Lung microvascular endothelial cell (primary cell): Measurements from ENCODE around the gene TSEN34. TPM values are rescaled to one million over a fixed set of nuclear protein-coding genes. Genes with fewer than 3 reads are reported as not detected.
"Not testable (repeated sequence)": the region's sequence is repeated elsewhere in the genome, so short reads cannot be mapped to it uniquely, and the experiment has no call there.

ENCODE experiments used
- DNase-seq, 2 donors: peaks; one replicate each; pipeline versions ENCODE4 v3.0.0 to v3.0.0-alpha.2; 2010; ENCODE audit warnings: low read depth in 2 of 2
- total RNA-seq: library from RNA; depleted of rRNA; stranded (reverse); fragments of >200 nt; gene quantifications from 2 replicates; pipeline ENCODE4 v1.2.1, GENCODE V29; 2014

Gene TSEN34
- total RNA-seq, 1 donor from 2014 or later = 35.1 TPM

DNA sequence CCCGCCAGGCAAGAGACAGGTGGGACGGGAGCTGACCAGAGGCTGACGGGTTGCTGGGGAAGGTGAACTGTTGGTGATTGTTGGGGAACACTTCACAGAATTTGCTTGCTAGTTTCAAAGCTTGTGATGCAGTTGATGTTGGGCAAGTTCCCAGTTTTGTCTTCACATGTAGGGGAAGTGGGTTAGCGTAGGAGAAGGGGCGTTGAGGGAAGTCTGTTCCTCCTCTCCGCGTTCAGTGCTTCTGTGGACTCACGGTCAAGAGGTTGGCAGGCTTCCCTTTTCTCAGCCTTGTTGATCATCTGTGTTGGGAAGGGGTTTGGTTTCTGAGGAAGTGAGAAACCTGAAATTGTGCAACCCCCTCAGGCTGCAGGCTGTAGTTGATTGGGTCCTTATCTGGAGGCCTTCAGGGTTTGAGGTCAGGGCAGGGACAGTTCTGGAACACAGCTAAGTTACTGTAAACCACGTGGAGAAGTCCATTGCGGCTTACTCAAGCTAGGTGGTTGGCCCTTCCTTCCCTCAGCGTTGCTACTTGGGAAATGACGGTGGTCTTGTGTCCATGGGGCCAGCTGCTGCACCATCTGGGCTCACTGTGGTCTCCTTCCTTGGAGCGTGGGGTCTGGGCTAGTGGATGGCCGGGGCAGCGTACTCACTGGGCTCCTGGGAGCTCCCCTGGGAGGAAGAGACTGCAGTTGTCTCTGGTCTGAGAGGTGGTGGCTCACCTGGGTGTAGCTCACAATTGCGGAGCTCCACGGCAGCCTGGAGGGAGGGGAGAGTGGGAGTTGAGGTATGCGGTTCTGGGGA lies 17.1 kb downstream of the TSEN34 start:
- peak; percentile 31 to 44 for DNase-seq

DNA sequence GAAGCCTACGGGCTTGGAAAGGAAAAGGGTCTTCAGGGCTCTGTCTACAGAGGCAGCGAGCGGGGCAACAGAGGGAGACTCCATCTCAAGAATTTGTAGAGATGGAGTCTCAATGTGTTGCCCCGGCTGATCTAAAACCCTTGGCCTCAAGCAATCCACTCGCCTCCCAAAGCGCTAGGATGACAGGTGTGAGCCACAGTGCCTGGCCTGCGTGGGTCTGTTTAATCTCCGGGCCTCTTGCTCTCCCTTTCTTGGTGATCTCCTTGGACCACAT lies 17.6 kb downstream of the TSEN34 start:
- no peak for DNase-seq

DNA sequence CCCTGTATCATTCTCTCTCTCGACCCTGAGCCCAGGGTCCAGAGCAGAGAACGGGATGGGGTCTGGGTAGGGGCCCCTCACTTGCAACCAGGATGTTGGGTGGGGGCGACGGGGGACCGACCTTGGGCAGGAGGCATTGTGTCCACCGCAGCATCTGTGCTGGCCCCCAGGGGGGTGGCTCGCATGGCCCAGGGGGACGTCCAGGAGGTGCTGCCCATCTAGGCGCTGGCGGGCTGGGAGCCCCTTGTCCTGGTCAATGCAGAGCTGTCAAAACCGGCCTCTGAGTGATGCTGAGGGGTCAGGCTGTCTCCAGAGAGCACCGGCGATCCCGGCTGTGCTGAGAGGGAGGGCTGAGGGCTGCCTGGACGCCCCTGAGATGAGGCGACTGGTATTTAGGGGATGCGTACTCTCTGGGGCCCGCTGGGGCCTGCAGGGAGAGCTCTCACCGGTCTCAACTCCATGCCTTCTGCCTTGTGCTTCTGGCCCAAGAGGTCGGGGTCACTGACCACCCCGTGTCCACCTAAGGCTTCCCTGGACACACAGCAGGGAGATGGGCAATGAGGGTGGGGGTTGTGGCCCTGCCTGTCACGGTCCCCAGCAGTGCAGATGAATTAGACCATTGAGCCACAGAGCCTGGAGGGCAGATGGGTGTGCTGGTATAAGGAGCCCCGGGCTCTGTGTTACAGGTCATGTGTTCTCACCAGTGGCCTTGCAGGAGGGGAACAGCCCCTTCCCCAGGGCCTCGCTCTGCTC lies 18.1 kb downstream of the TSEN34 start:
- no peak for DNase-seq

DNA sequence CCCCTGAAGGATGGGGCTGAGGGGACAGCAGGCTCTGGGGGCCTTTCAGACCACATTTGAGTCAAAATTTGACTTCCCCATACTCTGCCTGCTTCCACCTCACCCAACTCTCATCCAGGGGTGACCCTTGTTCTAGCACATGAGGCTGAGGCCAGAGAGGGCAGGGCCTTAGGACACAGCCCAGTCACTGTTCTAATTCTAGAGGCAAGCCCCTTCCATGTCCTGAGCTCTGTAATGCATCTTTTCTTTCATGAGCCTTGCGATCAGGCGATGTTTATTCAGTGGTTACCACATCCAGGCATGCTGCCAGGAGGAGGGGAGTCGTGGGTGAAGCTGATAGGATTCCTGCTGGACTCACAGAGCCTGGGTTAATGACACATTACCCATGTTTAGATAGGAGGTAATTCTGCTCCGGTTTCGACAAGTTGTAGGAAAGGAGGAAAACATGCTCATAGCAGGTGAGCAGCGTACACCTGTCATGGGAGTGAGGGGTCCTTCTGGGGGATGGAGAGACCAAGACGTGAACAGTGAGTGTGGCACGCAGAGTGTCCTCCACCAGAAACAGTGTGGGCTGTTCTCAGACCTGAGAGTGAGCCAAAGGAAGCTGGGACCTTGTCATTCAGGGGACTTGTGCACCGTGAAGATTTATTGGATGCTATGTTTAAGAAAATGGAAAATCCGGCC lies 18.8 kb downstream of the TSEN34 start:
- peak; percentile 76 to 95 for DNase-seq

DNA sequence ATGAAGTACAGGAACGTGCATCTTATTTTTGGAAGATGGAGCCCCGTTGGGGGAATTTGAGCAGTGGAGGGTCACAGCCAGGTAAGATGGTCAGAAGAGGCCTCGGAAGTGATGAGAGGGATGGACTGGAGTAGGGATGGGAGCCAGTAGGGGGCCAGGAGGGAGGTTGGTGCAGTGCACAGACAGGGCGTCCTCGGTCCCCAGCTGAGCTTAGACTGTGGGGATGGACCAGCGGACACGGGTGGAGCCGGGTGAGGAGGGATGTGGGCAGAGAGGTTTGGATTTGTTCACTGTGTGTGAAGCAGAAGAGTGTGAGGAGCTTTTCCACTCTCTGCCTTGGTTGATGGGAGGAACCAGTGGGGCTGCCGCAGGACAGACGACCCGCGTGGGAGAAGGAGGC lies 20.1 kb downstream of the TSEN34 start:
- DNase-seq = no peak

DNA sequence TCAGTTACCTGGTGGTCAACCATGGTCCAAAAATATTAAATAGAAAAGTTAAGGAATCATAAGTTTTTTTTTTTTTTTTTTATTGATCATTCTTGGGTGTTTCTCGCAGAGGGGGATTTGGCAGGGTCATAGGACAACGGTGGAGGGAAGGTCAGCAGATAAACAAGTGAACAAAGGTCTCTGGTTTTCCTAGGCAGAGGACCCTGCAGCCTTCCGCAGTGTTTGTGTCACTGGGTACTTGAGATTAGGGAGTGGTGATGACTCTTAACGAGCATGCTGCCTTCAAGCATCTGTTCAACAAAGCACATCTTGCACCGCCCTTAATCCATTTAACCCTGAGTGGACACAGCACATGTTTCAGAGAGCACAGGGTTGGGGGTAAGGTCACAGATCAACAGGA lies 23.1 kb downstream of the TSEN34 start:
- not testable (repeated sequence) for DNase-seq

DNA sequence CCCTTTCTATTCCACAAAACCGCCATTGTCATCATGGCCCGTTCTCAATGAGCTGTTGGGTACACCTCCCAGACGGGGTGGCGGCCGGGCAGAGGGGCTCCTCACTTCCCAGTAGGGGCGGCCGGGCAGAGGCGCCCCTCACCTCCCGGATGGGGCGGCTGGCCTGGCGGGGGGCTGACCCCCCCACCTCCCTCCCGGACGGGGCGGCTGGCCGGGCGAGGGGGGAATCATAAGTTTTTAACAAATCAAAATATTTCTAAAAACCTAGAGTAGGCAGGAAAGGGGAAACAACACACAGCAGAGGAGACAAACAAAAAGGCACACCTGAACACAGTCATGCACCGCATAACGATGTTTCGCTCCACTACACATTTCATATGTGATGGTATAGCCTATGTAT lies 23.6 kb downstream of the TSEN34 start:
- not testable (repeated sequence) for DNase-seq

DNA sequence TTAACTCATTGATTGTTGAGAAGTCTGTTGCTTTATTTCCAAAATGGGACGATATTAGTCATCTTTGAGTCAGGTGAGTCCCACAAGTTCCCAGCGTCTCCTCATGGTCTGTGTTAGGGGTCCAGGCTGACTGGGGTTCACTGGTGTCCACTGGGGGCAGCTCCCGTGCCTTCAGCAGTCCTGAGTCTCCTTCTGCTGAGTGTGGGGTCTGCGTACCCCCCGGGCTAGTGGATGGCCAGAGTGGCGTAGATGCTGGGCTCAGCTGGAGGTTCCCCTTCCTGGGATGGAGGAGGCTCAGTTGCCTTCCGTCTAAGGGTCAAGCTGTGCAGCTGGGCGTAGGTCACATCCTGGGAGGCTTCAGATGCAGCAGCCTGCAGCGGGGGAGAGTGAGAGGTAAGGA lies 25.8 kb downstream of the TSEN34 start:
- no peak for DNase-seq

DNA sequence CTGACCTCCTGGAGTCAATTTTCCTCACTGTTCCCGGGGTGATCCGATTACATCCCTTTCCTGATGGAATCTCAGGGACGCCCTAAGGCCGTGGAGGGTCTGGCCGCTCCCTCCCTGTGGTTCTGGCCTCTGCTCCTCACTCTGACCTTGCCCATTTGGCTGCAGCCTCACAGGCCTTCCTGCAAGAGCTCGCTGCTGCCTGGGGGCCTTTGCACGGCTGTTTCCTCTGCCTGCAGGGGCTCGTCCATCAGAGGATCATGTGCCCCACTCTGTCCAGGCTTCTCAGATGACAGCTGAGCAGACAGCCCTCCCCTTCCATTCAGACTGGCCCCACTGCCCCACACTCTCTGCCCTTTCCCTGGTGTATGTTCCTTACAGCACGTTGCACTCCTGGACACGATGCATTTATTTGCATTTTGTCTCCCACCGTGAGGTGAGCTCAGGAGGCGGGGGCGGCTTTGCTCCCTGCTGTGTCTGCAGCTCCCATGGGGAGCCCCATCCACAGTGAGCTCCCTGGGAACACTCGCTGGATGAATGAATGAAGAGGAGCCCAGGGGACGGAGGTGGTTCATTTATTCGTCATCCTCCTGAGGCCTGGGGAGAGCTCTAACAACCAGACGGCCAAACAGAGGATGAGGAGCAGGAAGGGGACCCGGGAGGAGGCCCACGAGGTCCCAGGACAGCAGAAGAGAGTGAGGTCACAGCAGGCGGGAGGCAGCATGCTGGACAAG lies 26.6 kb downstream of the TSEN34 start:
- DNase-seq = not testable (repeated sequence)

DNA sequence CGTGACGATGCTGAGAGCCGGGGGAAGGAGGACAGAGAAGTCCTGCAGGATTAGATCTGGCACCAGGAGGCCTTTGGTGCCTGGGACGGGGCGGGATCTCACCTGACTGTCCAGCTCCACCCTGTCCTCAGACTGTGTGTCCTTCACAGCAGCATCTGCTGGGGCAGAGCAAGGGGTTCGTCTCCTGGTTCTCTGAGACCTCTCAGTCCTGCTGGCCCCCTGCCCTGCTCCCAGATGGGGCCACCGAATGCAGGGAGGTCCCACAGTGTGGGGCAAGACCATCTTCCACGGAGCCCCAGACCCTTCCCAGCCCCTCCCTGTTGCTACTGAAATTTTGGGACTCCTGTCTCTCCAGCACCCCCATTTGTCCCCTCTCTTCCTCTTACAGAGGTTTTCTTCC lies 27.2 kb downstream of the TSEN34 start:
- no peak for DNase-seq

DNA sequence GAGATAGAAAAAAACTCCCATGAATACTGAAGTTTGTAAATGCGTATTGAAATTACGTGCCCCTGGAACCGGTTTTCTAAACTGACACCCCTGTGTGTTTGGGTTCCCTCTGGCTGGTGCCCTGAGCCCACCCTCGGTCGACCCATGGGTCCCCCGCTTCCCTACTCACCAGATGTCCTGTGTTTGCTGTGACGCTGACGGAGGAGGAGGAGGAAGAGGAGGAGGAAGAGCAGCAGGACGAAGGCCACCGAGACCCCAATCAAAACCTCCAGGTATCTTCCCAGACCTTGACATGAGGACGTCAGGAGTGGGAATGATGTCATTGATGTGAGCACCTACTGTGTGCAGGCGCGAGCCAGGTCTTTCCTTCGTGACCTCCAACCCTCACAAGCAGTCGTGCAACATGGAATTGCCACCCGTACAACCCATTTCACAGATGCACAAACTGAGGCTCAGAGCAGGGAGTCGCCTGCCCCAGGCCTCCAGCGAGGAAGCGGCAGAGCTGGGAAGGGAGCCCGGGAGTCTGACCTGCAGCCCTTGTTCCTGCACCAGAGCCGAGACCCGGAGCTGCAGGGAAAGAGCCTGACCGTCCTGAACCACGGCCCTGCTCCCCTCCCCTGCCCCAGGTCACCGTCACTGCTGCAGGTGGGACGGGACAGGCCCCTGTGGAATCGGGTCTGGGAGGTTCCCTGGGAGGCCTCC lies 28.0 kb downstream of the TSEN34 start:
- DNase-seq = no peak

DNA sequence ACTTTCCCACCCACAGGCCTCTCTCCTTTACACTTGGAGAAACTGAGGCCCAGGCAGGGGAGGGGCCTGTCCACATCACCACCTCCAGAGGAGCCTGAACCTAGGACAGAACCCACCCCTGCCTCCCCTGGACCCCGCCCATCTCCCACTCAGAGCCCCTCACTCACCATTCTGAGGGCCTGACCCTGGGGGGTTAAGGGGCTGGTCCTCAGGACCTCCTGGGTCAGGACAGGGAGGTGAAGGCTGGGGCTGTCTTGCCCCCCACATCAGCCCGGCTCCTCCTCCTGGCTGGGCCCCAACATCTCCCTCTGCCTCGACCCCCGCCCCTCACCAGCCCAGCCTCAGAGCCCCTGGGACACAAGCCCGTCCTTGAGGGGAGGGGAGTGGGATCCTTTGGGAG lies 28.6 kb downstream of the TSEN34 start:
- not testable (repeated sequence) for DNase-seq

DNA sequence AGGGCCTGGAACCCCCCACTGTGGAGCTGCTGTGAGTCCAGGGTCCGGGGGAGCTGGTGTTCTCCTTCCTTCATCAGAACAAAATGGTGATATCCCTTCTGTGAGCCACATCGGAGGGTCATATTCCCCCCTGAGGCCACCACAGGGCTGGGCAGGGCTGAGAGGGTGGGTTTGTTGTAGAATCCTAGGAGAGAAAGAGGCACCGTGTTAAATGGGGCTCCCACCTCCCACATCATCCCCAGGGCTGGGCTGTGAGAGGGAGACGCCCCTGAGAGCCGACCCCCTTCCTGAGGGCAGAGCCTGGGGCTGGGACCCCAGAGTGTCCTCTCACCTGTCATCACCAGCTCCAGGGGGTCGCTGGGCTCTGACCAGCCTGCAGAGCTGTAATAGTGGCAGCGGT lies 30.8 kb downstream of the TSEN34 start:
- not testable (repeated sequence) for DNase-seq

DNA sequence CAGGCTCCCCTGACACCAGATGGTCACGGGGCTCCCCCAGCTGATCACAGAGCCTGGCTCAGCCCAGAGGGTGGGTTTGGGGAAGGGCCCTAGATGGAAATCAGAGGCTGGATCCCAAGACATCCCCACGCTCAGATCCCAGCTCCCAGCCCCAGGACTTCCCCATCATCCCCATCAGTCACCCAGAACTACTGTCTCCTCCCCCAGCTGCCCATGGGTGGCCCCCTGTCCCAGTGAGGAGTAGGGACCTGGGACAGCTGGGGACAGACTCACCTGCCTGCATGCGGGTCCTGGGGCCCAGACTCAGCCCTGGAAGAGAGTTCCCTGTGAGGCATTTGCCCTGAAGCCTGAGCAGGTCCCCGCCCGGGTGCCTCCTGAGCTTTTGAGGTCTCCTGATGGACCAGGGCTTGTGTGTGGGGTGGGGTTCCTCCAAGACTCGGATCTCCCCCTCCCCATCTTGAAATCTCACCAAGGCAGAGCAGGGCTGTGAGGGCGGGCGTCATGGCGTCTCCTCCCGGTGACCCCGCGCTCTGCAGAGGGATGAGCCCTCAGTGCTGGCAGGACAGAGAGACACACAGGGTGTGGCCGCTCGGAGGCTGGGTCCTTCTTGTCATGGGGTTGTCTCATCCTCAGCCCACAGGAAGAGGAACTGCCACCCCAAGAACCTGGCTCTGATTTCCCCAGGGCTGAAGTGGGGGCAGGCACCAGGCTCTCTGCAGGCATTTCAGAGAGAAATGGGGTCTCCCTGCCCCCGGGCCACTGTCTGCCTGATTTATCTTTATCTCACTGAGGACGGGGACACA lies 31.6 kb downstream of the TSEN34 start, which contains the start of gene LILRB3:
Gene LILRB3, minus strand, starts transcription at position 534 of the 803 bp plus-strand sequence. Its CDS starts 31 bp downstream, at position 503.
- not testable (repeated sequence) for DNase-seq

DNA sequence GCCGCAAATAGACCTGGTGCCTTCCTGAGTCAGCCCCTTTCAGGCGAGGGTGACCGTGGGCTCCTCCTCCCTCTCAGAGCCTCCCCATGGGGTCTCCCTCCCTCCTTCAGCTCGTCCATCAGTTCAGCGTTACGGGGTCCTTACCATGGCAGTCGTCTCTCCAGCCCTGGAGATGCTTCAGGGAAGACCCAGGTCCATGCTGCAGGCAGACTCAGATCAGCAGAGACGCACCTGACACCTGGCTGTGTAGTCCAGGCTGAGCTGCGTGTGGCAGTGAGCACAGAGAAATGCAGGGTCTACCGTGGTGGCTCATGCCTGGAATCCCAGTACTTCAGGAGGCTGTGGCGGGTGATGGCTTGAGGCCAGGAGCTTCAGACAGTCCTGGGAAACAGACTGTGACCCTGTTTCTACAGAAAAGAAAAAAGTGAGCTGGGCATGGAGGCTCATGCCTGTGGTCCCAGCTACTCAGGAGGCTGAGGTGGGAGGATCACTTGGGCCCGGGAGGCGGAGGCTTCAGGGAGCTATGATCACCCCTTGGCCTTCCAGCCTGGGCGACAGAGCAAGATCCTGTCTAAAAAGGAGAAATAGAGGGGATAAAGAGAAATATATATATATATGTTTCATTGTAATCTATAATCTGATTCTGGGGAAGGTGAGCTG lies 32.3 kb downstream of the TSEN34 start:
- not testable (repeated sequence) for DNase-seq

DNA sequence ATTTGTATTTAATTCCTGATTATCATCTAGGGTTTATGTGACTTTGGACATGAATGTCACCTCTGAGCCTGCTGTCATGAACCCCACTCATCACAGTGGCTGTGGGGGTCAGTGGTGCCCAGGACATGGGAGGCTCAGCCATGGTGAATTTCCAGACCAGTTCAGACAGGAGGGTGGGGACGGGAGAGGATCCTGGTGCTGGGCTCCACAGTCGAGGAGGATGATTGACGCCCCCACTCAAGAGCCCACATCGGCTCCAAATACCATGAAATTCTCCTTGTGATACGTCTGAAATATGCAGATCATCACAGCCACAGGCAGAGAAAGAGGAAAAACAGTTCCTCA lies 32.8 kb downstream of the TSEN34 start:
- not testable (repeated sequence) for DNase-seq

DNA sequence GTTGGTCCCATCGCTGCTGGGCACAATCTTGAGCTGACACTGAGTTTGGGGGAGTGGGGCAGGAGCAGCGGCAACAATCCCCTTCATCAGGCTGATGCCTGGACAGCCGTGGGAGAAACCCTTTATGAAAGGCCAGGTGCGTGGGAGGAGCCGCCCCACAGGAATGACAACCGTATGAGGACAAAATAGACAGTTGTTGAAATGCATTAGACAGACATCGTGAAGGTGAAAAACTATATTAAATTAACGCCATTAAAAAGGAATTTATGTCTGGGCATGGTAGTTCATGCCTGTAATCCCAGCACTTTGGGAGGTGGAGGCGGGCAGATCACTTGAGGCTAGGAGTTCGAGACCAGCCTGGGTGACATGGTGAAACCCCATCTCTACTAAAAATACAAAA lies 33.5 kb downstream of the TSEN34 start:
- not testable (repeated sequence) for DNase-seq

DNA sequence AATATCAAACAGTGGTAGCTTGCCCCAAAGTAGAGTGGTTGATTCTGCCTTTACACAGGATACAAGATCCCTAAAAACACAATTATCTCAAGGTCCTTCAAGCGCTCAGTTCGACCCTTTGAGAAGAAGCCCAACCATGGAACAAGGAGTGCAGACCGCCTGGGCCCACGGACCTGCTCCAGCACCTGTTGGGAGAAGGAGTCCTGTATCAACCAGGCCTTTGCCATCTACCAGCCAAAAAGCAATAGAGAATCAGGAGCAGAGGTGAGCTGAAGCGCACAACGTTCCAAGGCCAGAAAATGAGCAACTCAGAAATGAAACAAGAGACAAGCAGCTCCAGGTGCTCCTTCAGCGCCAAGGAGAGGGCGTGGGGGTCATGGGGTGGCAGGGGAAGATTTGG lies 38.0 kb downstream of the TSEN34 start:
- no peak for DNase-seq

DNA sequence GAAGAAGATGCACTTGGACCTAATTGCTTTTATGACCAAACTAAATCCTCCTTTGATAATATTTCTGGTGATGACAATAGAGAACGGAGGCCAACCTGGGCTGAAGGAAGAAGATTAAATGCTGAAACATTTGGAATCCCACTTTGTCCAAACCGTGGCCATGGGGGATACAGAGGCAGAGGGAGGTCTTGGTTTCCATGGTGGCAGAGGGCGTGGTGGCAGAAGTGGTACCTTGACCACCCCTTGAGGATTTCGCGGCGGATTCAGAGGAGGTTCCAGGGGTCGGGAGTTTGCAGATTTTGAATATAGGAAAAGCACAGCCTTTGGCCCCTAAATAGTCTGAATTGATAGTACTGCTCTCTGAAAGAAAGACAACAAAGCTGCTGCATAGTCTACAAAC lies 38.9 kb downstream of the TSEN34 start:
- no peak for DNase-seq
